AG04449 (cell line): Measurements from ENCODE around the gene PNKD.

Experiments used
- CTCF ChIA-PET: fragments of 350-600 bp; formaldehyde crosslinking; extraction: SDS; loops from one replicate; lab custom pipeline; 2021; ENCODE audit warnings: antibody characterized with exemption; lab: Yijun Ruan, JAX
- POLR2A ChIA-PET: fragments of 400-600, 350-600 bp; formaldehyde crosslinking; extraction: SDS; loops from one replicate; lab custom pipeline; 2020; ENCODE audit warnings: antibody characterized with exemption, inconsistent platforms; lab: Yijun Ruan, JAX
- DNase-seq: peaks from one replicate; pipeline ENCODE4 v3.0.0-alpha.2; 2010; ENCODE audit warnings: low read depth, low spot score
- H3K4me3 ChIP-seq: 2 replicates; pipeline ENCODE4 v1.5.1; 2011; ENCODE audit warnings: low read depth, mild to moderate bottlenecking, control low read depth, low read length
- TF ChIP-seq, protein P1 (sequence below): IDR thresholded peaks from one replicate; pipeline ENCODE4 v1.5.1; 2011; ENCODE audit warnings: mild to moderate bottlenecking, moderate library complexity, low read length, control low read depth, inconsistent platforms; ENCODE audit not compliant: insufficient read depth; ENCODE audit errors: missing control alignments

PNKD gene

DNA sequence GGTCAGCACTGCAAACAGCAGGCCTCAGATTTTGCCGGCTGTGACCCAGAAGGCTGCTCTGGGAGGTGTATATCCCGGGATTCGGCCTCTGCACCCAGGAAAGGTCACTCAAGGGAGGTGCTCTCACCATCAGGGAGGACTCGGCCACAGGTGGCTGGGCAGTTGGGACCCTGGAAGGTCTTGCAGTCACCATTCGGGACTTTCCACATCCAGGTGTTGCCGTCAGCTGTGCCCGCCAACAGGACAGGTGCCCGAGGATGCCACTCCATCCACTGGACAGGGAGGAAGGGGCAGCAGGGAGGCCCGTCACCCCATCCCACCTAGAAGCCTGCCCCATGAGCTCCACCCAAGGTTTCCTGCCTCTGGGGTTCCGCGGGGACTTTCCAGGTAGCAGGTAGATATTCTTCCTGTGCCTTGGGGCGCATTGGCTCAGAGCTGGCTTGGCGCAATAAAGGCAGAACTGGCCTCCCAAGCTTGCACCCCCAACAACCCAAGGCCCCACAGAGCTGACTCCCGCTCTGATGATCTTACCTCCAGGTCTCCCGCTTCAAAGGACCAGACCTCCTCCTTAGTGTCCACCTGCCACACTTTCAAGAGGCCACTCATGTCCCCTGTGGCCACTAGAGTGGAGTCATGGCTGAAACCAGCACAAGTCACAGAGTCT, 3.9 kb upstream of the PNKD start:
- no peak overlapping the region for H3K4me3 ChIP-seq
- no peak for DNase-seq
- POLR2A ChIA-PET, result no interaction called here
- CTCF ChIA-PET, result interaction anchor here (1.7 to 2.7 kb wide), 2 partner anchors 9 to 12 kb away, joined by 4 to 18 read pairs; no protein-coding TSS in a partner anchor
- TF ChIP-seq, protein P1, sequence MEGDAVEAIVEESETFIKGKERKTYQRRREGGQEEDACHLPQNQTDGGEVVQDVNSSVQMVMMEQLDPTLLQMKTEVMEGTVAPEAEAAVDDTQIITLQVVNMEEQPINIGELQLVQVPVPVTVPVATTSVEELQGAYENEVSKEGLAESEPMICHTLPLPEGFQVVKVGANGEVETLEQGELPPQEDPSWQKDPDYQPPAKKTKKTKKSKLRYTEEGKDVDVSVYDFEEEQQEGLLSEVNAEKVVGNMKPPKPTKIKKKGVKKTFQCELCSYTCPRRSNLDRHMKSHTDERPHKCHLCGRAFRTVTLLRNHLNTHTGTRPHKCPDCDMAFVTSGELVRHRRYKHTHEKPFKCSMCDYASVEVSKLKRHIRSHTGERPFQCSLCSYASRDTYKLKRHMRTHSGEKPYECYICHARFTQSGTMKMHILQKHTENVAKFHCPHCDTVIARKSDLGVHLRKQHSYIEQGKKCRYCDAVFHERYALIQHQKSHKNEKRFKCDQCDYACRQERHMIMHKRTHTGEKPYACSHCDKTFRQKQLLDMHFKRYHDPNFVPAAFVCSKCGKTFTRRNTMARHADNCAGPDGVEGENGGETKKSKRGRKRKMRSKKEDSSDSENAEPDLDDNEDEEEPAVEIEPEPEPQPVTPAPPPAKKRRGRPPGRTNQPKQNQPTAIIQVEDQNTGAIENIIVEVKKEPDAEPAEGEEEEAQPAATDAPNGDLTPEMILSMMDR, result no peak

DNA sequence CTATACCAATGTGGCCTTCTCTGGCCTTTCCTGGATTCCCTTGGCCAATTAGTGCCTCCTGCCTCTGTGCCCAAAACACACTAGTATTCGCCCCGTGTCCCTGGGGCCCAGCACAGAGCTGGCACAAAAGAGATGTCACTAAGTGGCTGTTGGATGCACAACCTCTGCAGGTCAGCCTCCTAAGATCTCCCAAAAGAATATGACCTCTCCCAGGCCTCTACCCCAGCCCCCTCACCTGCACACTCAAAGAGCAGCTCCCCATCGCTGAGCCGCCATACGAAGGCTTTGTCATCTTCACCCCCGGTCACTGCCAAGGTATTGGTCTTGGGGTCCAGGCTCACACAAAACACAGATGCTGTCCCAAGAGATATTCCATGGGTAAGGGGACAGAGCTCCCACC, 3.1 kb upstream of the PNKD start:
- H3K4me3 ChIP-seq, result no peak overlapping the region
- DNase-seq, result no peak
- POLR2A ChIA-PET, result no interaction called here
- TF ChIP-seq, protein P1, result no peak
- CTCF ChIA-PET, result interaction anchor here (1.1 to 2.7 kb wide), 3 partner anchors 10 to 129 kb away, joined by 3 to 18 read pairs (median 3); no protein-coding TSS in a partner anchor

DNA sequence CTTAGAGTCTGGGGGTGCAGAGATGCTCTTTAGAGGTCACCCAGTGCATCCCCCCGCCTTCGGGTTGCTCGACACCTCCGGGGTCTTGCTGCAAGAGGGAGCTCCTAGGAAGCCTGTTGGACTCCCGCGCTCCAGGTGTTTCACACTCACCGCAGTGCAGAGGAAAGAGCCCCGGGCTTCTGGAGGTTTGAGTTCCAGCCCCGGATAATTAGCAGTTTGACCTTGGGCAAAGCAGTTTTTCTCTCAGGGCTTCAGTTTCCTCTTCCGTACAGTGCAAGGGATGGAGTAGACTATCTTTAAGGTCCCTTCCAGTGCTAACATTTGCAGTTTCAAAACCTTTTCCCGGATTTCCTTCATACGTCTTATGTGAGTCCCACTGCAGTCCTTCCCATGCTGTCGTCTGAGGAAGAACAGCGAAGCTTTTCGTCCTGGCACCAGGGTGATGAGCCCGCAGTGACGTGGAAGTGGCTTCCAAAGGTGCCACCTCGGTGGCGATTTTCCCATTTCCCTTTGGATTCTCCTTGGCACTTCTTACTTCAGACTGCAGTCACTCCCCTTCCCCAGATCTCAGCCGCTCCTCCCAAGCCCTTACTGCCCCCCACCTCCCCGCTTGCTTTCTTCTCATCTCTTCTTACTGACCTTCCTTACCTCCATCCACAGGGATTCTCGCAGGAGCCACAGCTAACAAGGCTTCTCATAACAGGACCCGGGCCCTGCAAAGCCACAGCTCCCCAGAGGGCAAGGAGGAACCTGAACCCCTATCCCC, 585 bp downstream of the PNKD start:
- ChIA-PET POLR2A (interaction anchor here (0.9 to 2.5 kb wide), 8 partner anchors 10 to 126 kb away, joined by 3 to 13 read pairs (median 5); partner anchors contain the start of gene GPBAR1), CTCF (interaction anchor here (0.9 to 10.0 kb wide), 25 partner anchors 9 to 228 kb away, joined by 3 to 193 read pairs (median 6); partner anchors contain the start of genes CATIP, GPBAR1 and TMBIM1)
- DNase-seq, result no peak
- TF ChIP-seq, protein P1, result no peak
- peak overlapping the region; percentile 97 for H3K4me3 ChIP-seq

DNA sequence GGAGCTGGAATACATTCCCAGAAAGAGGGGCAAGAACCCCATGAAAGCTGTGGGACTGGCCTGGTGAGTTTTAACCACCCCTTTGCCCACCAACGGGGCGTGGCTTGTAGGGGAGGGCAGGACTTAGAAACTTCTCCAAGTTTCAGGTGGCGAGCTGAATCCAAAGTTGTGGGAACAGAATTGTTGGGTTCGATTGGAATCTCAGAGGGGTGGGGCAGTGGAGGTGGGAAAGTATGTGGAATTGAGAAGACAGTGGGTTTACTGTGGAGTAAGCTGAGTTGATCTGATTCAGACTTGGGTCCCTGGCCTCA, 1.1 kb downstream of the PNKD start:
- ChIA-PET POLR2A (interaction anchor here (1.2 to 2.5 kb wide), 3 partner anchors 12 to 125 kb away, joined by 3 to 13 read pairs (median 6); no protein-coding TSS in a partner anchor), CTCF (interaction anchor here (0.9 to 10.0 kb wide), 28 partner anchors 9 to 376 kb away, joined by 3 to 193 read pairs (median 6); partner anchors contain the start of genes CATIP, GPBAR1 and TMBIM1)
- peak overlapping the region; percentile 97 for H3K4me3 ChIP-seq
- TF ChIP-seq, protein P1, result no peak
- no peak for DNase-seq

DNA sequence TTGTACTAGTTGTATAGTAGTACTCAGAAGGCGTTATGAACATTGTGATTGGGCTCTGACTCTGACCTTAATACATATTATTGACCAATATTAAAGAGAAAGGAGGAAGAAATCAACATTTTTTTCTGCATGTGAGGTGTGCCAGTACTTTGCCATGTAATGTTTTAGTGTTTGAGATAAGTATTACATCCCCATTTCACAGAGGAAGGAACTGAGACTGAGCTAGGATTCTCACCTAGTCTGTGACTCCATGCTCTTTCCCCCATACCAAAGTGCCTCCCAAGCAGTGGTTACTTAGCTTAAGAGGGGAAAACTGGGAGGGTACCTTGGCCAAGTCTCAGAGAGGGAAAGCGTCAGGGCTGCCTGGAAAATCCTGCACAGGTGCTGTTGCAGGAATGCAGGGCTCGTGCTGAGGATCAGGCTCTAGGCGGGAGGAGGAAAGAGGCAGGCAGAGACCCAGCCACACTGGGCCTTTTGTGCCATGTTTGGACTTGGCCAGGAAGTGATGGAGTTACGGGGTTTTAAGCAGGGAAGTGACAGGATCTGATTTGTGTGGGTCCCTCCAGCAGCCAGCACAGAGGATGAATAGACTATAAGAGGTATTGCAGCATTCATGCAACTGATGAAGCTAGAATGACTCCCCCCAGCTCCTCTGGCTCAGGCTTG, 1.7 kb downstream of the PNKD start:
- POLR2A ChIA-PET, result interaction anchor here (1.2 to 2.5 kb wide), 3 partner anchors 12 to 125 kb away, joined by 3 to 13 read pairs (median 6); no protein-coding TSS in a partner anchor
- peak overlapping the region; percentile 6 for H3K4me3 ChIP-seq
- TF ChIP-seq, protein P1, result no peak
- DNase-seq, result no peak
- CTCF ChIA-PET, result interaction anchor here (0.7 to 10.0 kb wide), 33 partner anchors 8 to 375 kb away, joined by 3 to 193 read pairs (median 6); partner anchors contain the start of genes CATIP, GPBAR1 and TMBIM1
